ENCODE data around the gene ACSL5. TPM values are rescaled to one million over a fixed set of nuclear protein-coding genes. Genes with fewer than 3 reads are reported as not detected.

The ACSL5 gene
- total RNA-seq, 4 donors from 2014 or later, result 91.6 to 315 (median 178) TPM

GRCh38 chr10:112335868-112336265, 38.0 kb upstream of the ACSL5 start:
- Histone ChIP-seq H3K9me3 (no peaks in the 10 kb centered on the region), H3K4me1 (peaks cover 9 to 59% (median 24%) of the 10 kb centered on the region in 4 donors), H3K4me3 (no peak overlapping the region), H3K27ac (peak overlapping the region; percentile 87 to 88 (median 88)), H3K27me3 (no peaks in the 10 kb centered on the region), H3K36me3 (no peaks in the 10 kb centered on the region)
- in situ Hi-C loops (cut with MboI; ENCODE audit: low pct_ligation_motif_present in 1 of 4, low pct_unique_long_range_greater_than_20kb in 1 of 4, low sequenced_read_pairs in 3 of 4) (no loop called here), intact Hi-C loops (cut with DNase I; ENCODE audit: low total_unique reads) (no loop called here)
- WGBS, 2 donors (ENCODE audit: low coverage in 1 of 2), result 34% methylated on average over 4 of the region's 4 CpGs; no CpG with 5 or more reads in 1 of the 2 donors
- TF ChIP-seq POLR2A (IDR thresholded peaks at IDR 0.05) (peak; percentile 41), POLR2AphosphoS5 (IDR thresholded peaks at IDR 0.05) (peak in 2 of 3 donors; percentile 48 to 83), CTCF (IDR thresholded peaks at IDR 0.05) (no peak)
- peak; percentile 76 for DNase-seq

- H3K27me3 ChIP-seq, result no peaks in the 10 kb centered on the region
- H3K4me1 ChIP-seq, result peaks cover 5 to 59% (median 22%) of the 10 kb centered on the region in 4 donors
- peak; percentile 49 for DNase-seq
Observed at GRCh38 chr10:112336556-112337201, 37.2 kb upstream of the ACSL5 start.

GRCh38 chr10:112338957-112339356, 35.0 kb upstream of the ACSL5 start:
- Histone ChIP-seq H3K4me1 (peaks cover 5 to 46% (median 19%) of the 10 kb centered on the region in 4 donors), H3K27ac (peak overlapping the region; percentile 75 to 88 (median 87)), H3K4me3 (no peak overlapping the region), H3K27me3 (no peaks in the 10 kb centered on the region), H3K36me3 (no peaks in the 10 kb centered on the region), H3K9me3 (no peaks in the 10 kb centered on the region)
- WGBS, 2 donors (ENCODE audit: low coverage in 1 of 2), result 58% methylated on average over 3 of the region's 3 CpGs; no CpG with 5 or more reads in 1 of the 2 donors
- DNase-seq, result peak; percentile 35
- in situ Hi-C loops (cut with MboI; ENCODE audit: low pct_ligation_motif_present in 1 of 4, low pct_unique_long_range_greater_than_20kb in 1 of 4, low sequenced_read_pairs in 3 of 4) (no loop called here), intact Hi-C loops (cut with DNase I; ENCODE audit: low total_unique reads) (no loop called here)
- TF ChIP-seq EP300 (IDR thresholded peaks at IDR 0.05; ENCODE audit: low read depth) (no peak), POLR2A (IDR thresholded peaks at IDR 0.05) (peak; percentile 41), POLR2AphosphoS5 (IDR thresholded peaks at IDR 0.05) (peak in 2 of 3 donors; percentile 64)

More at GRCh38 chr10:112336556-112337201, 37.2 kb upstream of the ACSL5 start:
- H3K27ac ChIP-seq, result peak overlapping the region; percentile 87 to 88 (median 88)
- no peaks in the 10 kb centered on the region for H3K9me3 ChIP-seq
- in situ Hi-C loops (cut with MboI; ENCODE audit: low pct_ligation_motif_present in 1 of 4, low pct_unique_long_range_greater_than_20kb in 1 of 4, low sequenced_read_pairs in 3 of 4) (no loop called here), intact Hi-C loops (cut with DNase I; ENCODE audit: low total_unique reads) (no loop called here)
- no peak overlapping the region for H3K4me3 ChIP-seq
- H3K36me3 ChIP-seq, result no peaks in the 10 kb centered on the region
- 54 to 58% methylated on average over 4 to 5 of the region's 5 CpGs for WGBS, 2 donors (ENCODE audit: low coverage in 1 of 2)
- TF ChIP-seq POLR2AphosphoS5 (IDR thresholded peaks at IDR 0.05) (peak in 1 of 3 donors; percentile 58), EP300 (IDR thresholded peaks at IDR 0.05; ENCODE audit: low read depth) (no peak), CTCF (IDR thresholded peaks at IDR 0.05) (no peak), POLR2A (IDR thresholded peaks at IDR 0.05) (no peak)

- no peak overlapping the region for H3K27ac ChIP-seq
- in situ Hi-C loops (cut with MboI; ENCODE audit: low pct_ligation_motif_present in 1 of 4, low pct_unique_long_range_greater_than_20kb in 1 of 4, low sequenced_read_pairs in 3 of 4) (no loop called here), intact Hi-C loops (cut with DNase I; ENCODE audit: low total_unique reads) (no loop called here)
- 93% methylated on average over 2 of the region's 2 CpGs; no CpG with 5 or more reads in 1 of the 2 donors for WGBS, 2 donors (ENCODE audit: low coverage in 1 of 2)
- no peaks in the 10 kb centered on the region for H3K27me3 ChIP-seq
- H3K4me3 ChIP-seq, result no peak overlapping the region
- no peaks in the 10 kb centered on the region for H3K9me3 ChIP-seq
- no peak for TF ChIP-seq POLR2AphosphoS5 (IDR thresholded peaks at IDR 0.05)
- TF ChIP-seq CTCF (IDR thresholded peaks at IDR 0.05), result no peak
- TF ChIP-seq EP300 (IDR thresholded peaks at IDR 0.05; ENCODE audit: low read depth), result no peak
- TF ChIP-seq POLR2A (IDR thresholded peaks at IDR 0.05), result no peak
- H3K4me1 ChIP-seq, result peaks cover 5 to 30% (median 11%) of the 10 kb centered on the region in 4 donors
- DNase-seq, result no peak
- H3K36me3 ChIP-seq, result no peaks in the 10 kb centered on the region
Observed at GRCh38 chr10:112340601-112341000, 33.3 kb upstream of the ACSL5 start.

All from transverse colon (tissue), 4 donors.